IPS DF 4.7 (cell line): ENCODE measurements around the gene AGBL2.
A peak's percentile ranks its signal among the peaks of the same experiment; 100 is the strongest.
"Not testable (repeated sequence)": the region's sequence is repeated elsewhere in the genome, so short reads cannot be mapped to it uniquely, and the experiment has no call there.

ENCODE experiments used
- DNase-seq: peaks from one replicate; pipeline ENCODE4 v3.0.0-alpha.2; 2013; ENCODE audit warnings: low spot score; ENCODE audit errors: extremely low read depth

AGBL2 gene, protein sequence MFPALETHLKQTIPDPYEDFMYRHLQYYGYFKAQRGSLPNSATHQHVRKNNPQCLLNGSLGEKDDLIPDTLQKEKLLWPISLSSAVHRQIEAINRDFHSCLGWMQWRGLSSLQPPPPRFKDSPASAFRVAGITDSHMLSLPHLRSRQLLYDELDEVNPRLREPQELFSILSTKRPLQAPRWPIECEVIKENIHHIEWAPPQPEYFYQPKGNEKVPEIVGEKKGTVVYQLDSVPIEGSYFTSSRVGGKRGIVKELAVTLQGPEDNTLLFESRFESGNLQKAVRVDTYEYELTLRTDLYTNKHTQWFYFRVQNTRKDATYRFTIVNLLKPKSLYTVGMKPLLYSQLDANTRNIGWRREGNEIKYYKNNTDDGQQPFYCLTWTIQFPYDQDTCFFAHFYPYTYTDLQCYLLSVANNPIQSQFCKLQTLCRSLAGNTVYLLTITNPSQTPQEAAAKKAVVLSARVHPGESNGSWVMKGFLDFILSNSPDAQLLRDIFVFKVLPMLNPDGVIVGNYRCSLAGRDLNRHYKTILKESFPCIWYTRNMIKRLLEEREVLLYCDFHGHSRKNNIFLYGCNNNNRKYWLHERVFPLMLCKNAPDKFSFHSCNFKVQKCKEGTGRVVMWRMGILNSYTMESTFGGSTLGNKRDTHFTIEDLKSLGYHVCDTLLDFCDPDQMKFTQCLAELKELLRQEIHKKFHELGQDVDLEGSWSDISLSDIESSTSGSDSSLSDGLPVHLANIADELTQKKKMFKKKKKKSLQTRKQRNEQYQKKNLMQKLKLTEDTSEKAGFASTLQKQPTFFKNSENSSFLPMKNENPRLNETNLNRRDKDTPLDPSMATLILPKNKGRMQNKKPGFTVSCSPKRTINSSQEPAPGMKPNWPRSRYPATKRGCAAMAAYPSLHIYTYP

DNA sequence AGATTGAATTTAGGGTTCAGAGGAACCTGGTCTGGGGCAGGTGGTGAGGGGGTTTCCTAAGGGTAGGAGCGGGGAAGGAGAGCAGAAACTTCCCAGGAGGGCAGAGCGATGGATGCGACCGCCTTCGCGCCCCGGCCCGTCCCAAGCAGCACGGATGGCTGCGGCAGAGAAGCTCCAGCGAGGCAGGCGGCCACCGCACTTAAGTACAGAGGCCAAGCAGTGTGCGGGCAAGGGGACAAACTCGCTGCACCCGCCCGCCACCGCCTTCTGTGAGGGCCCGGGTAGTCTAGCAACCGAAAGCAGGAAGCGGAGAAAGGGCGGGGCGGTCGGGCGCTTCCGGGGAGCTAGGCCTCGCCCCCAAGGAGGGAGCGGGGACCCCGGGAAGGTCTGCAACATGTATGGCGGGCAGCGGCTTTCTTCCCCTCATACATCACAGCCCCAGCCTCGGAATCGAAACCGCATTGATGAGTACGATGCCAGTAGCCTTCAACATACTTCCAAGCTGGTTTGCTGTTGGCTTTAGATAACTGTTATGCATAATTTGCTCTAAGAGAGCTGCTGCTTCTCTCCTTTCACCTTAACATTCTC is at the start of gene AGBL2:
AGBL2 (minus strand) TSS at position 288 of the 588 bp plus-strand sequence. CDS start 719 bp downstream, outside the sequence.
- DNase-seq, result peak; percentile 16

DNA sequence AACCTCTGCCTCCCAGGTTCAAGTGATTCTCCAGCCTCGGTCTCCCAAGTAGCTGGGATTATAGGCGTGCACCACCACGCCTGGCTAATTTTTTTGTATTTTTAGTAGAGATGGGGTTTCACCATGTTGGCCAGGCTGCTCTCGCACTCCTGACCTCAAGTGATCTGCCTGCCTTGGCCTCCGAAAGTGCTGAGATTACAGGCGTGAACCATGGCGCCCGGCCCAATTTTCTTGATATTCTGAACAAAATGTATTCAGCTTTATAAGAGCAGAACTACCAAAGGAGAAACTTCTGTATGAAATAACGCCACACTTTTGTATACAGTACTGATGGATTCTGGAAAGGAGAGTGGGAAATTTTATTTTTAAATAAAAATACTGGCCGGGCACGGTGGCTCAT is 44.1 kb upstream of the AGBL2 start:
- DNase-seq, result not testable (repeated sequence)

- DNase-seq, result no peak
These were observed 41.0 kb upstream of the AGBL2 start for GRCh38 chr11:47756208-47756607.

DNA sequence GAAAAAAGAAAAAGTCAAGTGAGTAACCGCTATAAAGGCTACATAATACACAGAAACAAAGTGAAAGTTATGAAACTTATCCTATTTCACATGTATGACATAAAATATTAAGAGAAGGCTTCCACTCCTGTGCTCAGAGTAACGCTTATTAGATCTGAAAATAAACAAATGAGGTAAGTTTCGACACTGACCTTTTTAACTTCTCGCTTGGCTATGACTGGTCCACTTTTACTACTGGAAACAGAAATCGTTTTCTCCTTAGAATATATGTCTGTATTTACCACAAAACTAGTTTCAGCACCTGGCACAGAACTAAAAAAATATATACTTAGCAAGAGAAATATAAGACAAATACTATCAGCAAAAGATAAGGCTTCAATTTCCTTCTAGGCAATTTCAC is 35.6 kb upstream of the AGBL2 start:
- DNase-seq, result no peak

GRCh38 chr11:47742494-47742893 is 27.3 kb upstream of the AGBL2 start:
- DNase-seq, result not testable (repeated sequence)

DNA sequence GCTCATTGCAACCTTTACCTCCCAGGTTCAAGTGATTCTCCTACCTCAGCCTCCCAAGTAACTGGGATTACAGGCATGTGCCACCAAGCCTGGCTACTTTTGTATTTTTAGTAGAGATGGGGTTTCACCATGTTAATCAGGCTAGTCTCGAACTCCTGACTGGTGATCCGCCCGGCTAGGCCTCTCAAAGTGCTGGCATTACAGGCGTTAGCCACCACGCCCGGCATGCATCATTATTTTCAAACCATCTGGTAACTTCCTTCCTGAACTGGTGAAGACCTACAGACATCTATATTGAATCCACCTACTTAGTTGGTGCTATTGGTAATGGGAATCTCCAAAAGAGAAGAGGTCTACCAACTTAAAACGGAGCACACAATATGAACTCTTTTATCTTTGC is 22.6 kb upstream of the AGBL2 start:
- DNase-seq, result not testable (repeated sequence)

DNA sequence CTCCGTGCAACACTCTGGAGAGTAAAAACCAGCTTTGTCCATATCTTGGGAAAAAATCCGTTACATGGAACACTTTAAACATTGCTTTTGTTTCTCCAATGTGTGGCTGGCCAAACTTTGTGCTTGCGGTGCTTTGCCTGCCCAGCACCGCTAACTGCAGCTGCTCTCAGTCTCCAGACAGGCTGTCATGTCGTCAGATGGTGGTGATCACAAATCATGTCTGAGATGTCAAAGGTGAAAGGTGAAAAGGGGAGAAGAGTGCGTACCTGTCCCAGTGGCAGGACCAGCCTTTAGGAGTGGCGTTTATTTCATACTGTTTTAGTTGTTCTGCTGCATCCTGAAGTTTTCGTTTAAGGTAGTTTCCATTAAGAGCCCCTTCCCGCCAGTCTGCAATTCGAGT is 17.1 kb upstream of the AGBL2 start:
- DNase-seq, result no peak

DNA sequence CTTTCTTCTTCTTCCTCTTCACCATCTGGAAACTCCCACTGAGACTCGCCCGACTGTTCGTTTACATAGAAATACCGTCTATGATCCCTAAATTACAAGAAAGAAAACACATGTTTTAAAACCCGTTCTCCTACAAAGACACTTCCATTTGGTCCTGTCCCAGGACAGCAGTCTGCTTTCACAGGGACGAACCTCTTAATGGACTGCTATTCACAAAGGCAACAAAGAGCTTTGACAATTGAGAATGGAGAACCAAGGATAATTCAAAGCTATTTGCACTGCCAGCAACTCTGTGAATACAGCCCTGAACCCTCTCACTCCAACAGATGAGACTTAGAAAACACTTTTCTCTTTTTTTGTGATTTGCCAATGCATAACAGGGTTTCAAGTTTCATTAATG is 16.3 kb upstream of the AGBL2 start:
- no peak for DNase-seq

- DNase-seq, result no peak
These were observed 11.8 kb upstream of the AGBL2 start for GRCh38 chr11:47726878-47727514.

DNA sequence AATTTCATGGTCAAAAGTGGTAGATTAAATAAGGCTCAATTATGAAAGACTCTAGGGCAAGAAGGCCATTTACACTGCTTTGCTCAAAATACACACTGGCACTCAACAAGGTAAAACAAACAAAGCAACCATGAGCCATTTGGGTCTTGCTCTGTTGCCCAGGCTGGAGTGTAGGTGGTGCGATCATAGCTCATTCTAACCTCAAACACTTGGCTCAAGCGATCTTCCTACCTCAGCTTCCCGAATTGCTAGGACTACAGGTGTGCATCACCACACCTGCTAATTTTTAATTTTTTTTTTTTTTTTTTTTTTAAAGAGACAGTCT is 10.9 kb upstream of the AGBL2 start:
- no peak for DNase-seq

GRCh38 chr11:47725442-47726117 is 10.4 kb upstream of the AGBL2 start:
- no peak for DNase-seq

- no peak for DNase-seq
These were observed 9.0 kb upstream of the AGBL2 start for GRCh38 chr11:47724041-47724729.

- DNase-seq, result no peak
These were observed 7.9 kb upstream of the AGBL2 start for GRCh38 chr11:47723041-47723440.

DNA sequence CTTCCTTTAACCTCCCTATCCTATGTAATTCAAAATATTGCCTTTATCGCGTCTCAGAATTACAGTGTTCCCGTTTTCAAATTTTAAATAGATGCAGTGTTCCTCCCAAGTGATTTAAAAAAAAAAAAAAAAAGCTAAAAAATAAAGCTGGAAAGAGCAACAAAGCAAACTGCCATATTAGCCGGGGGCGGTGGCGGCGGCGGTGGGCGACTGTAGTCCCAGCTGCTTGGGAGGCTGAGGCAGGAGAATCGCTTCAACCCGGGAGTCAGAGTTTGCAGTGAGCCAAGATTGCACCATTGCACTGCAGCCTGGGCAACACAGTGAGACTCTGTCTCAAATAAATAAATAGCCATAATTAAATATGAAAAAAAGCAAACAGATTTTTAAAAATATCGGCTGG is 5.5 kb upstream of the AGBL2 start:
- no peak for DNase-seq

GRCh38 chr11:47716692-47717091 is 1.5 kb upstream of the AGBL2 start:
- DNase-seq, result no peak

DNA sequence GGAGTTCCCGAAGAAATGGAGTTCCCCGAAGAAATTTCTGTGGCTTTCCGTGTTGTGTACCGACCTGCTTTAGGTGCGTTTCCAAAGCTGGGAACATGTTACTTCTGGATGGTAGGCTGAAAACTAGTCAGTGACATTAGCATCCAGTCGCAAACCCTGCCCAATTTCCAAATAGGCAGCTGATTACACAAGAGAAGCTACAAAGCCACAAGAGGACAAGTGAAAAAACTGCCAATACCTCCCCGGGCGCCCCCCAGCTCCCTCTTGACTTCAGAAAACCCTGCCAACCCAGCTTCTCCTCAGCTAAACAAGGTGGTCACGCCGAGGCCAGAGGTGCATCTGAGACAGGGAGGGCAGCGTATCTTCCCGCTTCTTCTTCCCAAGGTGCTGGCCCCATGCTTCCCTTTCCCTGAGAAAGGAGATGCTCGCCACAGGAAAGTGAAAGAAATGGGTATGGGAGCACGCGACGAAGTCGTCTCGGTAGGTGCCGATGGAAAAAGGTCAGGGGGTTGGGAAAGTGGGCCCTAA is 551 bp downstream of the AGBL2 start:
- no peak for DNase-seq

DNA sequence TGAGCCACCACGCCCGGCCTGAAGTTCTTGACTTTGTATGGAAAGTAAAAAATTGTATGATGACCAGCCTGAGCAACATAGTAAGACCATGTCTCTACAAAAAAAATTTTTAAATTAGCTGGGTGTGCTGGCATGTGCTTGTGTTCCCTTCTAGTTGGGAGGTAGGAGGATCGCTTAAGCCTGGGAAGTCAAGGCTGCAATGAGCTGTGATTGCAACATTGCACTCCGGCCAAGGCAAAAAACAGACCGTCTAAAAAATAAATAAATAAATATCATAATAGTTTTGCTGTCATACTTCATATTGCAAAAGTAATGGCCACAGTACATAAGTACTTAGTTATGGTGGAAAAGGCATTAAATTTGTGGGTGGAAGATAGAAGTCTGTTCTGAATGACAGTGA is 3.4 kb downstream of the AGBL2 start:
- no peak for DNase-seq

DNA sequence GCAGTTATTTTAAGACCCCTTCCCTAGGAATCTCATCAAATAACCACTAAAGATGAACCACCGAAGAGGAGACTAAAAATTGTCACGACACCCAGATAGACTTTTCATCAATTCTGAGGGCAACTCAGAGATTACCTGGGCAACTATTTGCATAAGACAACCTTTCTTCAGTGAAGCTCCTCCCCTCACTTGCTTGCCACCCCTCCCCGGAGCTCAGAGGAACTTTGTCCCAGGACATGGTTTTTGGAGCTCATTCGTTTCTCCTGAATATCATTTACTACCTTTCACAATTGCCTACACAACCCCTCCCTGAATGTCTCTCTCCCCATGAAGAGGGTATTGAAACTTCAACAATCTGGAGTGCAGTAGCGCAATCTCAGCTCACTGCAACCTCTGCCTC is 3.9 kb downstream of the AGBL2 start:
- no peak for DNase-seq

GRCh38 chr11:47707275-47707786 is 7.8 kb downstream of the AGBL2 start:
- DNase-seq, result not testable (repeated sequence)

DNA sequence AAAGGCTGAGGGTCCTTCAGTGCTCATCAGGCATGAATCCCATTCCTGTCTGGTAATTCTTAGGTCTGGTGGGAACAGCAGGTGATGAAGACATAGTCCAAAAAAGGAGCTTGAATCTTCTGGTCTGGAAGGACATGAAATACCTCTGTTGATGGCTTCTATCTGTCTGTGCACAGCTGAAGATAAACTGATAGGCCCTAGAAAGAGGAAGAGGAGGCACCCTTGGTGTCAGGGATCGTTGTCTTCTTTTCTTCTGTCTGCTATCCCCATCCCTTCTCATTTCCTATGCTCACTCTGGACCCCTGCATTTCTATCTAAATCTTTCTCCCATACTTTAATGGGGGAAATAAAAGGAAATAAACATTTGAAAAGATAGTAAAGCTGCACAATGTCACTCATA is 9.4 kb downstream of the AGBL2 start:
- no peak for DNase-seq
